A549 treated with CORT108297 at 1 μM for 4 hours (cell line): ENCODE measurements around the gene KIF19. TPM values are rescaled to one million over a fixed set of nuclear protein-coding genes. Genes with fewer than 3 reads are reported as not detected.

Experiments
- total RNA-seq: library from RNA; stranded (reverse); fragments of 200-300 nt; extraction: Qiagen RNA extraction; gene quantifications from 5 replicates; pipeline ENCODE4 v1.2.3, GENCODE V29; 2022

KIF19 gene
- total RNA-seq: 0.03 TPM in 1 of 5 replicates, not detected in the others

GRCh38 chr17:74325743-74326379 is at the start of gene KIF19:
Gene KIF19, plus strand, starts transcription at chr17:74326226. Its CDS starts 124 bp downstream, at chr17:74326350.

GRCh38 chr17:74361230-74362068 is 35.4 kb downstream of the KIF19 start, which contains the start of gene BTBD17:
Gene BTBD17, minus strand, starts transcription at chr17:74361868. Its CDS starts 49 bp downstream, at chr17:74361819.

GRCh38 chr17:74367206-74367605 is 41.2 kb downstream of the KIF19 start, which contains the start of gene GPR142:
Gene GPR142, plus strand, starts transcription at chr17:74367506. Its CDS starts 2,035 bp downstream, at chr17:74369541.

Other genes starting within 250 kb of the KIF19 start
- gene RPL38, start 122.5 kb upstream of the KIF19 start, total RNA-seq: 2,669 to 3,166 TPM (median 2,938 TPM) in 5 replicates
- 1.5 to 2.7 TPM (median 2.1 TPM) in 5 replicates for gene TTYH2, start 112.7 kb upstream of the KIF19 start, total RNA-seq
- gene DNAI2, start 52.0 kb upstream of the KIF19 start, total RNA-seq: 0.06 to 0.09 TPM in 2 of 5 replicates, not detected in the others
- 0.05 to 0.06 TPM in 2 of 5 replicates, not detected in the others for gene BTBD17, start 35.6 kb downstream of the KIF19 start, total RNA-seq
- gene GPR142, start 41.3 kb downstream of the KIF19 start, total RNA-seq: 0.08 TPM in 1 of 5 replicates, not detected in the others
- gene GPRC5C, start 105.9 kb downstream of the KIF19 start, total RNA-seq: 58.6 to 85.4 TPM (median 75.2 TPM) in 5 replicates
- gene CD300A, start 140.4 kb downstream of the KIF19 start, total RNA-seq: 0.07 to 0.12 TPM (median 0.07 TPM) in 3 of 5 replicates, not detected in the others
- 0.03 to 0.14 TPM (median 0.09 TPM) in 4 of 5 replicates, not detected in the other for gene CD300LB, start 205.2 kb downstream of the KIF19 start, total RNA-seq
- gene CD300C, start 219.9 kb downstream of the KIF19 start, total RNA-seq: 0.09 to 0.20 TPM (median 0.16 TPM) in 5 replicates
- 0.32 to 0.76 TPM (median 0.53 TPM) in 5 replicates for gene CD300H, start 241.3 kb downstream of the KIF19 start, total RNA-seq